ENCODE measurements around the gene MSI2.
A peak's percentile ranks its signal among the peaks of the same experiment; 100 is the strongest.

The MSI2 gene

GRCh38 chr17:57249520-57249919 is 6.8 kb upstream of the MSI2 start:
- WGBS, 2 donors (ENCODE audit: extremely low coverage in 2 of 2, insufficient read length in 2 of 2, insufficient replicate concordance in 1 of 2) = no CpG with 5 or more reads among the region's 1 CpG

GRCh38 chr17:57251211-57251787 is 5.0 kb upstream of the MSI2 start:
- no peak overlapping the region for H2AK5ac ChIP-seq (ENCODE audit: low read depth, low read length)
- H3K4me1 ChIP-seq (ENCODE audit: control insufficient read depth in 2 of 2, insufficient read depth in 1 of 2, low read depth in 1 of 2, low read length in 2 of 2) = peaks cover 0 to 6% of the 10 kb centered on the region in 2 donors
- H2BK5ac ChIP-seq (ENCODE audit: low read length) = no peak overlapping the region
- H3K9ac ChIP-seq (ENCODE audit: low read depth, low read length, poor library complexity) = no peak overlapping the region
- no peaks in the 10 kb centered on the region for H3K27me3 ChIP-seq (ENCODE audit: control insufficient read depth in 3 of 3, insufficient read depth in 3 of 3, low read depth in 1 of 3, low read length in 3 of 3)
- no peak overlapping the region for H2BK15ac ChIP-seq (ENCODE audit: low read length)
- no peak overlapping the region for H3K23ac ChIP-seq (ENCODE audit: low read depth, low read length, poor library complexity)
- no peak overlapping the region for H3K4me2 ChIP-seq (ENCODE audit: insufficient read depth, low read length, poor library complexity, severe bottlenecking)
- H3K4me3 ChIP-seq (ENCODE audit: low read length in 2 of 2) = no peak overlapping the region
- no peak overlapping the region for H3K4ac ChIP-seq (ENCODE audit: low read length)
- no peak overlapping the region for H3K27ac ChIP-seq (replicated peaks; ENCODE audit: low read length)
- H4K91ac ChIP-seq (ENCODE audit: low read depth, low read length, poor library complexity) = no peak overlapping the region
- no peak overlapping the region for H2BK12ac ChIP-seq (ENCODE audit: low read length)
- peaks cover 0 to 22% of the 10 kb centered on the region in 2 donors for H3K9me3 ChIP-seq (replicated peaks in 1 of 2; ENCODE audit: control insufficient read depth in 2 of 2, insufficient read depth in 1 of 2, low read depth in 1 of 2, low read length in 2 of 2)
- WGBS, 2 donors (ENCODE audit: extremely low coverage in 2 of 2, insufficient read length in 2 of 2, insufficient replicate concordance in 1 of 2) = no CpG with 5 or more reads among the region's 1 CpG
- DNase-seq (ENCODE audit: low spot score) = no peak
- no peaks in the 10 kb centered on the region for H3K36me3 ChIP-seq (replicated peaks in 1 of 2; ENCODE audit: control insufficient read depth in 2 of 2, insufficient read depth in 2 of 2, low read length in 2 of 2)
- H3K79me1 ChIP-seq (ENCODE audit: low read depth, low read length) = no peaks in the 10 kb centered on the region
- no peak overlapping the region for H3K14ac ChIP-seq (ENCODE audit: low read length)
- no peak overlapping the region for H4K8ac ChIP-seq (ENCODE audit: low read depth, low read length)
- no peak overlapping the region for H3K18ac ChIP-seq (ENCODE audit: low read length)
- H2BK120ac ChIP-seq (ENCODE audit: low read depth, low read length) = no peak overlapping the region
- no peak overlapping the region for H2AFZ ChIP-seq (ENCODE audit: low read length)

More at GRCh38 chr17:57249520-57249919, 6.8 kb upstream of the MSI2 start:
- DNase-seq (ENCODE audit: low spot score) = no peak
- Histone ChIP-seq H2AFZ (ENCODE audit: low read length) (no peak overlapping the region), H4K8ac (ENCODE audit: low read depth, low read length) (no peak overlapping the region), H4K91ac (ENCODE audit: low read depth, low read length, poor library complexity) (no peak overlapping the region), H3K27ac (replicated peaks; ENCODE audit: low read length) (no peak overlapping the region), H2BK15ac (ENCODE audit: low read length) (no peak overlapping the region), H2AK5ac (ENCODE audit: low read depth, low read length) (no peak overlapping the region), H3K36me3 (replicated peaks in 1 of 2; ENCODE audit: control insufficient read depth in 2 of 2, insufficient read depth in 2 of 2, low read length in 2 of 2) (no peaks in the 10 kb centered on the region), H3K9ac (ENCODE audit: low read depth, low read length, poor library complexity) (no peak overlapping the region), H3K4me2 (ENCODE audit: insufficient read depth, low read length, poor library complexity, severe bottlenecking) (no peak overlapping the region), H3K79me1 (ENCODE audit: low read depth, low read length) (no peaks in the 10 kb centered on the region), H3K23ac (ENCODE audit: low read depth, low read length, poor library complexity) (no peak overlapping the region), H3K4me3 (ENCODE audit: low read length in 2 of 2) (no peak overlapping the region), H3K27me3 (ENCODE audit: control insufficient read depth in 3 of 3, insufficient read depth in 3 of 3, low read depth in 1 of 3, low read length in 3 of 3) (no peaks in the 10 kb centered on the region), H3K18ac (ENCODE audit: low read length) (no peak overlapping the region), H3K9me3 (replicated peaks in 1 of 2; ENCODE audit: control insufficient read depth in 2 of 2, insufficient read depth in 1 of 2, low read depth in 1 of 2, low read length in 2 of 2) (peaks cover 0 to 22% of the 10 kb centered on the region in 2 donors), H2BK120ac (ENCODE audit: low read depth, low read length) (no peak overlapping the region), H3K4me1 (ENCODE audit: control insufficient read depth in 2 of 2, insufficient read depth in 1 of 2, low read depth in 1 of 2, low read length in 2 of 2) (peaks cover 0 to 4% of the 10 kb centered on the region in 2 donors), H2BK12ac (ENCODE audit: low read length) (no peak overlapping the region), H2BK5ac (ENCODE audit: low read length) (no peak overlapping the region), H3K14ac (ENCODE audit: low read length) (no peak overlapping the region), H3K4ac (ENCODE audit: low read length) (no peak overlapping the region)

GRCh38 chr17:57253362-57254065 is 2.8 kb upstream of the MSI2 start:
- H2BK12ac ChIP-seq (ENCODE audit: low read length) = no peak overlapping the region
- H2AK5ac ChIP-seq (ENCODE audit: low read depth, low read length) = no peak overlapping the region
- peaks cover 0 to 20% of the 10 kb centered on the region in 2 donors for H3K9me3 ChIP-seq (replicated peaks in 1 of 2; ENCODE audit: control insufficient read depth in 2 of 2, insufficient read depth in 1 of 2, low read depth in 1 of 2, low read length in 2 of 2)
- H3K18ac ChIP-seq (ENCODE audit: low read length) = no peak overlapping the region
- no peak overlapping the region for H3K23ac ChIP-seq (ENCODE audit: low read depth, low read length, poor library complexity)
- H3K36me3 ChIP-seq (replicated peaks in 1 of 2; ENCODE audit: control insufficient read depth in 2 of 2, insufficient read depth in 2 of 2, low read length in 2 of 2) = no peaks in the 10 kb centered on the region
- H3K4me1 ChIP-seq (ENCODE audit: control insufficient read depth in 2 of 2, insufficient read depth in 1 of 2, low read depth in 1 of 2, low read length in 2 of 2) = peaks cover 0 to 9% of the 10 kb centered on the region in 2 donors
- no CpG with 5 or more reads among the region's 6 CpGs for WGBS, 2 donors (ENCODE audit: extremely low coverage in 2 of 2, insufficient read length in 2 of 2, insufficient replicate concordance in 1 of 2)
- no peak overlapping the region for H3K27ac ChIP-seq (replicated peaks; ENCODE audit: low read length)
- no peak for DNase-seq (ENCODE audit: low spot score)
- H2BK15ac ChIP-seq (ENCODE audit: low read length) = no peak overlapping the region
- H2BK5ac ChIP-seq (ENCODE audit: low read length) = no peak overlapping the region
- H3K9ac ChIP-seq (ENCODE audit: low read depth, low read length, poor library complexity) = no peak overlapping the region
- no peak overlapping the region for H2AFZ ChIP-seq (ENCODE audit: low read length)
- H3K4me3 ChIP-seq (ENCODE audit: low read length in 2 of 2) = no peak overlapping the region
- H3K27me3 ChIP-seq (ENCODE audit: control insufficient read depth in 3 of 3, insufficient read depth in 3 of 3, low read depth in 1 of 3, low read length in 3 of 3) = no peaks in the 10 kb centered on the region
- no peak overlapping the region for H2BK120ac ChIP-seq (ENCODE audit: low read depth, low read length)
- H3K4ac ChIP-seq (ENCODE audit: low read length) = no peak overlapping the region
- H3K14ac ChIP-seq (ENCODE audit: low read length) = no peak overlapping the region
- H3K4me2 ChIP-seq (ENCODE audit: insufficient read depth, low read length, poor library complexity, severe bottlenecking) = no peak overlapping the region
- no peak overlapping the region for H4K91ac ChIP-seq (ENCODE audit: low read depth, low read length, poor library complexity)
- H4K8ac ChIP-seq (ENCODE audit: low read depth, low read length) = no peak overlapping the region
- no peaks in the 10 kb centered on the region for H3K79me1 ChIP-seq (ENCODE audit: low read depth, low read length)

GRCh38 chr17:57255182-57255775 is 1.0 kb upstream of the MSI2 start:
- no peak overlapping the region for H2BK12ac ChIP-seq (ENCODE audit: low read length)
- peak overlapping the region; percentile 88 for H2AFZ ChIP-seq (ENCODE audit: low read length)
- no peak overlapping the region for H2BK5ac ChIP-seq (ENCODE audit: low read length)
- WGBS, 2 donors (ENCODE audit: extremely low coverage in 2 of 2, insufficient read length in 2 of 2, insufficient replicate concordance in 1 of 2) = no CpG with 5 or more reads among the region's 16 CpGs
- H3K4me1 ChIP-seq (ENCODE audit: control insufficient read depth in 2 of 2, insufficient read depth in 1 of 2, low read depth in 1 of 2, low read length in 2 of 2) = peaks cover 8 to 25% of the 10 kb centered on the region in 2 donors
- H2BK15ac ChIP-seq (ENCODE audit: low read length) = no peak overlapping the region
- no peak overlapping the region for H2AK5ac ChIP-seq (ENCODE audit: low read depth, low read length)
- H3K4ac ChIP-seq (ENCODE audit: low read length) = no peak overlapping the region
- peak overlapping the region; percentile 93 for H2BK120ac ChIP-seq (ENCODE audit: low read depth, low read length)
- no peak overlapping the region for H3K23ac ChIP-seq (ENCODE audit: low read depth, low read length, poor library complexity)
- peaks cover 0 to 14% of the 10 kb centered on the region in 2 donors for H3K36me3 ChIP-seq (replicated peaks in 1 of 2; ENCODE audit: control insufficient read depth in 2 of 2, insufficient read depth in 2 of 2, low read length in 2 of 2)
- H3K4me3 ChIP-seq (ENCODE audit: low read length in 2 of 2) = no peak overlapping the region
- no peak for DNase-seq (ENCODE audit: low spot score)
- H4K8ac ChIP-seq (ENCODE audit: low read depth, low read length) = no peak overlapping the region
- H3K79me1 ChIP-seq (ENCODE audit: low read depth, low read length) = no peaks in the 10 kb centered on the region
- no peaks in the 10 kb centered on the region for H3K27me3 ChIP-seq (ENCODE audit: control insufficient read depth in 3 of 3, insufficient read depth in 3 of 3, low read depth in 1 of 3, low read length in 3 of 3)
- peaks cover 0 to 11% of the 10 kb centered on the region in 2 donors for H3K9me3 ChIP-seq (replicated peaks in 1 of 2; ENCODE audit: control insufficient read depth in 2 of 2, insufficient read depth in 1 of 2, low read depth in 1 of 2, low read length in 2 of 2)
- H4K91ac ChIP-seq (ENCODE audit: low read depth, low read length, poor library complexity) = no peak overlapping the region
- no peak overlapping the region for H3K9ac ChIP-seq (ENCODE audit: low read depth, low read length, poor library complexity)
- no peak overlapping the region for H3K14ac ChIP-seq (ENCODE audit: low read length)
- H3K18ac ChIP-seq (ENCODE audit: low read length) = no peak overlapping the region
- no peak overlapping the region for H3K27ac ChIP-seq (replicated peaks; ENCODE audit: low read length)
- H3K4me2 ChIP-seq (ENCODE audit: insufficient read depth, low read length, poor library complexity, severe bottlenecking) = peak overlapping the region; percentile 93

Data from neuronal stem cell (in vitro differentiated cells).